Stimulated activated CD8-positive, alpha-beta memory T cell treated with anti-CD3 and anti-CD28 coated beads, Interleukin-4, amount 100 ng/mL, for 4 hours (primary cell): ENCODE results near the gene MIDN.

Source experiments
- DNase-seq, 2 donors: peaks; one replicate each; pipeline ENCODE4 v3.0.0-alpha.2; 2020; ENCODE audit warnings: low read depth in 2 of 2, low spot score in 1 of 2

MIDN gene

DNA sequence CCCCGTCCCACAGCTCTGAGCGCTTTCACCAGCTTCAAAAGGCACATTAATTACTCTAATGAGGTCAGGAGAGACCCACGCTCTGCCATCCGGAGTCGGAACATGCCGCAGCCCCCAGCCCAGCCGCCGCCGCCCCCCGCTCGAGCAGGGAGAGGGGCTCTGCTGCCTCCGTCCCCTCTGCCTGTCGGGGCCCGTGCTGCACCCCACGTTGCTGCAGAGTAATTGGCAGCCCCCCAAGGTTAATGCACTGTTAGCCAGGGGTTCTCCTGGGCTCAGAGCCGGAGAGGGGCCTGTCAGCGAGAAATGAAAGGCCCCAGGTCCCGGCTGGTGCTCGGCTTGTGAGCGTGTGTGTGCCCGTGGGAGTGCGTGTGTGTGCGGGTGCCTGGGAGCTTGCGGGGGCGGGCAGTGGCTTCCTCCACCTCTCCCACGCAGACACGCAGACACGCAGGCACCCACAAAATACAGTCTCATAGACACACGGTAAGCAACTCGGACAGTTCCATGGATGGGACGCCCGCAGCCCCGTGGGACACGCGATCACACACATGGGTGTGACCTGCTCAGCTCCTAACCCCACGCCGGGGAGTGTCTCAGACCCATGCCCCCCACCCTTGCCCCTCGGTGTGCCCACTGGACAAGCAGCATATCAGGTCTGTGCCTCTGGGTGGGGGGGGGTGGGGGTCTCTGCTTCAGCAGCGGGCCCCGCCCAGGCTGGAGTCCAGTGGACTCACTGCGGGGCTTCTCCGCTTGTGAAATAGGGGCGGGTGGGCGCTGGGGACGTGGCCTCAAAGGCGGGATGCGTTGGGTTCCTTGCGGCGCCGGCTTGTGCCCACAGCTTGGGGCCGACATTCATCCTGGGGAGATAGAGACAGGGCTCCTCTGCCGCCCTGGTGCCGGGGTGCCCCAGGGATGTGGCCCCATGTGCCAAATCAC lies 32.5 kb downstream of the MIDN start:
- DNase-seq: no peak

DNA sequence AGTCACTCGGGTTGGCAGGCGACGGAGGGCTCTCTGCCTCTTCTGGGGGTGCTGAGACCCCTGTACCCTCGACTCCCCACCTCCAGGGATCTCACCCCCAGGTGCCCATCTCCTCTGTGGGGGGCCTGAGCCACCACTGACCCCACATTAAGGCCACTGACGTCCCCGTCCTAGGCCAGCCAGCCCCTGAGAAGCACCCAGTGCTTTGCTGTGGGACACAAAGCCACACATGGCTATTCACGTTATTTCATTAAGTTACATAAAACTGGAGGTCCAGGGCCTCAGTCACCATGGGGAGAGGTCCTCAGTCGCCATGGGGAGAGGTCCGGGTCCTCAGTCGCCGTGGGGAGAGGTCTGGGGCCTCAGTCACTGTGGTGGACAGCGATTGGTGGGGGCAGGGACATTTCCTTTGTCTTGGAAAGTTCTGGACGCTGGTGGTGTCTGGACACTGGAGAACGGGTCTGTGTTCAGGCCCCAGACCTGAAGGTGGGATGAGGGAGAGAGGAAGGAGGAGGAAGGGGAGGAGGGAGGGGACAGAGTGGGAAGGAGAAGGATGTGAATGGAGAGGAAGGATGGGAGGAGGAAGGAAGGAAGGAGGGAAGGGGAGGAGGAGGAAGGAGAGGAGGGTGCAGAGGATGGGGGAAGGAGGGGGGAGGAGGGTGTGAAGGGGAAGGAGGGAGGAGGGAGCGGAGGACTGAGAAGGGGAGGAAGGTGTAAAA lies 33.3 kb downstream of the MIDN start:
- no peak for DNase-seq

DNA sequence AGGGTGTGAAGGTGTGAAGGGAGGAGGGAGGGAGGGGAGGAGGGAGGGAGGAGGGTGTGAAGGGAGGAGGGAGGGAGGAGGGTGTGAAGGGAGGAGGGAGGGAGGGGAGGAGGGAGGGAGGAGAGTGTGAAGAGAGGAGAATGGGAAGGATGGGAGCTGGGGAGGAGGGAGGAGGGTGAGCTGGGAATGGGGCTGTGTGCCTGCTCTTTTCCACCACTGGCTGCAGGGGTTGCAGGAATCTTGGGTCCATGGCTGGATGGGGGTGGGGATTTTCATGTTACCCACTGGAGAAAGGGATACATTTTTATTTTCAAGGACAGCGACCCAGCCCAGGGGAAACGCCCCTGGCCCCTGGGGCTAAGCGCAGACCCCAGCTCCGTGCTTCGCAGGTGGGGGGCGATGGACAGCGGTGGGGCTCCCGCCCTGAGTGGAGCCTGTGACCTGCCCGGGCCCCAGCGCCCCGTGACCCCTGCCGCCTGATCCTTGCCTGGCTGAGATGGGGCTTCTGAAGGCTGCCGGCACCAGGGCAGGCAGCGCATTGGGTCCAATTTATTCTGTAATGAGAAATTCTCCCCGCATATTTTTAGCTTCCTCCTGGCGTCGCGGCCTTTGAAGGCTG lies 34.3 kb downstream of the MIDN start:
- no peak for DNase-seq

DNA sequence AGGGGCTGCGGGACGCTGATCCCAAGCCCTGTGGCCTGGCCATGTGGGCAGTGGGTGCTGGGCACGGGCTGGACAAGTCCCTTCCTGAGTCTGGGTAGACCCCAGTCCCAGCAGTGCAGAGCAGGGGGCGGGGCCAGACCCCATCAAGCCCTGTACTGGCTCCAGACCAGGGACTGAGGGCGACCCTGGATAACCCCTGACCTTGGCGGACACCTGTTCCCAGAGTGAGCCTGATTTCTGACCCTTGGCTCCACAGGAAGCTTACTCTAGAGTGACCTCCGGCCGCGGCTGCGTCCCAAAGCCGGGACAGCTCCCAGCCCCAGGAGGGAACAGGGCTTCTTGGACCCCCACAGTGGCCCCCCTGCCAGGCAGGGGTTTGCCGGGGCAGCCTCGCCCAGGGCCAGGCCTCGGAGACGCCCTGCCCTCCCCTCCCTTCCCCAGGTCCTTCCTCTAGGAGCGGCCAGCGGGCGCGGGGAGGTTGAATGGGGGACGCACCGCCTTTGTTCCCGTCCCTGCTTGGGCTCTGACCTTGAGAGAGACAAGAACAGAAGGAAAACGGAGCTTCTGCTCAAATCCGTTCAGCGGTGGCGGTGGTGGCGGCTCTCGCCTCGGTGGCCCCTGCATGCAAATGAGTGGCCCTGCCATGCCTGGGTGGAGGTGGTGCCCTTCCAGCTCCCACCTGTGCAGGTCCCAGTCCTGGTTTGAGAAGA lies 35.0 kb downstream of the MIDN start:
- no peak for DNase-seq

DNA sequence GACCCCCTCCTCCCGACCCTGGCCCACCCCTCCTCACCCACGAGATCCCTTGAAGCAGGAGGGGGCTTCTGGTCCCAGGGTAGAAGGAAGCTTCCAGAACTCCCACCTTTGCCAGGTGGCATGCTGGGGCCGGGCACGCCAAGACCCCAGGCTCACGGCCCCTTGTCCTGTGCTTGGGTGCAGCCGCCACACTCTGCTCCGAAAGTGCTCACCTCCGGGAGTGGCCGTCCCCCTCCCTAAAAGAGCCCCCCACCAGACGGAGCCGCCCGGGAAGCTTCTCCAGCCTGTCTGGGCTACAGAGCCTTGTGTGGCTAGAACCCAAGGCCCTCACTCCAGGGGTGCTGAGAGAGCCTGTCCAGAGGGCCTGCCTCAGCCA lies 35.5 kb downstream of the MIDN start:
- no peak for DNase-seq

DNA sequence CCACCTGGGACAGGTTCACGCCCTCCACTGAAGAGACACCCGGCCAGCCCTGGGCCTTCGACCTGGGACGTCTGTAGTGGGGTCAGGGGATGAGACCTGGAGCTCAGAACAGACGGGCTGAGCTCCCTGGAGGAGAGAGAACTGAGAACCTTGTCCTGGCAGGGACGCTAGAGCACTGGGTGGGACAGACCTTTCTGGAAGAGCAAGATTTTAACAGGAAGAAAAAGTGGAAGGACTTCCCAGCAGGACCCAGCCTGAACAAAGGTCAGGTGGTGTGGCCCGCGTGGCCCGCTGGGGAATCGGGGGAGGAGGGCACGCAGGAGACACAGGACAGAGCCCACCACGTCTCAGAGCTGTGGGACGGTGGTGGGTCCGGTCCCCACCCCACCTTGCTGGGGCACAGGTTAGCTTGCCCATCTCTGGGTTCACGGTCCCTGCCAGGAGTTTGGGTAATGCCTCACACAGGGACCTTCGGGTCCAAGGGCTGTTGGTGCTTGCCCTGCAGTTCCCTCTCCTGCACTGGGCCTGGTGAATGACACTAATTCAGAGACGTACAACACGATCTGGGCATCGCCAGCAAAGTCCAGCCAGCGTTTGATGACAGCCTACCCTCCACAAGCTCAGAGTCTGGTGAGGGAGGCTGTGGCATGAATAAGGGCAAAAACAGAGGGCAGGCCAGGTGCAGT lies 36.1 kb downstream of the MIDN start:
- DNase-seq: no peak

DNA sequence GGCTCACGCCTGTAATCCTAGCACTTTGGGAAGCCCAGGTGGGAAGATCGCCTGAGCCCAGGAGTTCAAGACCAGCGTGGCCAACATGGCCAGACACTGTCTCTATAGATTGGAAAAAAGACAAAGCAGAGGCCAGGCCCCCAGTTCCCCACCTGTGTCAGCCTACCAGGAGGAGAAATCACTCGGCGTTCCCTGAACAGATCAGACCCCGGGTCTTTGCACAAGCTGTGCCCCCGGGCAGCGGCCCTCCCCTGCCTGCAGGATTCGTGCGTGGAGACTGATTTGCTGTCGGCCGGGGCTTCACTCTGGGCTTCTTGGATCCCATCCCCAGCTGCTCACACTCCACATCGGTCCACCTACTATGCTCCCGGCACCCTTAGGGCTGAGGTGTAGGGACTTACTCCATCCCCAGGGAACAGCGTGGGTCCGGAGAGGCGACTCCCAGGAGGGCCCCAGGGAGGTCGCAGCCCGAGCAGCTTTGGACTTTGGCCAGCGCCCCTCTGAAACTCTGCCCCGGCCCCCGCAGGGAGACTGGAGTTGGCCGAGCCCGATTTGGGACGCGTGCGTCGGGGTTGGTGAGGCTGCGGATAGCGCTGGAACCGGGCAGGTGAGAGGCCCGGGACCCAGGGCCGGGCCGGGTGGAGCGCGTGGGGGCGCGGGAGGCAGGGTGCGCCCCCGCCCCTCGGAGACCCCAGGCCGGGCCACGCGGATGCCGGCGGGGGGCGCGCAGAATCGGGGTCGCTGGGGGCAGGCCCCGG lies 36.8 kb downstream of the MIDN start:
- no peak for DNase-seq

DNA sequence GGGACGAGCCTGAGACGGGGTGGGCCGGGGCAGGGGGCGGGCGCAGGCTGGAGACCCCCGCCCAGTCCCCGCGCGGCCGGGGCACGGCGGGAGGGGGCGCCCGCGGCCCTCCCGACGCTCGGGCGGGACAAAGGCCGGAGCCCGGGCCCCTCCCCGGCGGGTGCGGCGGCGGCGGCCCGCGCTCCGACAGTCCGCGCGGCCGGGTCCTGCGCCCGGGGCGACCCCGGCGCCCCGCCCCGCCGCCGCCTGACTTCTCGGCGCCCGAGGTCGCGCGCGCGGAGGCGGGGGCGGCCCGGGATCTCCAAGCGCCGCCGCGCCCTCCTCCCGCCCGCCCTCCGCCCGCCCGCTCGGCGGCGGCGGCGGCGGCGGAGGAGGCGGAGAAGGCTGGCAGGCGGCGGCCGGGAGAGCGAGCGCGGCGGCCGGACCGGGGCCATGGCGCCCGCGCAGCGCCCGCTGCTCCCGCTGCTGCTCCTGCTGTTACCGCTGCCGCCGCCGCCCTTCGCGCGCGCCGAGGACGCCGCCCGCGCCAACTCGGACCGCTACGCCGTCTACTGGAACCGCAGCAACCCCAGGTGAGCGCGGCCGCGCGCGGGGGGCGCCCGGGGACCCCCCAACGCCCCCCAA lies 37.5 kb downstream of the MIDN start, which contains the start of gene EFNA2:
Gene EFNA2 (plus strand): TSS at position 137 of the 624 bp plus-strand sequence. CDS start 296 bp downstream, at position 433.
- no peak for DNase-seq

DNA sequence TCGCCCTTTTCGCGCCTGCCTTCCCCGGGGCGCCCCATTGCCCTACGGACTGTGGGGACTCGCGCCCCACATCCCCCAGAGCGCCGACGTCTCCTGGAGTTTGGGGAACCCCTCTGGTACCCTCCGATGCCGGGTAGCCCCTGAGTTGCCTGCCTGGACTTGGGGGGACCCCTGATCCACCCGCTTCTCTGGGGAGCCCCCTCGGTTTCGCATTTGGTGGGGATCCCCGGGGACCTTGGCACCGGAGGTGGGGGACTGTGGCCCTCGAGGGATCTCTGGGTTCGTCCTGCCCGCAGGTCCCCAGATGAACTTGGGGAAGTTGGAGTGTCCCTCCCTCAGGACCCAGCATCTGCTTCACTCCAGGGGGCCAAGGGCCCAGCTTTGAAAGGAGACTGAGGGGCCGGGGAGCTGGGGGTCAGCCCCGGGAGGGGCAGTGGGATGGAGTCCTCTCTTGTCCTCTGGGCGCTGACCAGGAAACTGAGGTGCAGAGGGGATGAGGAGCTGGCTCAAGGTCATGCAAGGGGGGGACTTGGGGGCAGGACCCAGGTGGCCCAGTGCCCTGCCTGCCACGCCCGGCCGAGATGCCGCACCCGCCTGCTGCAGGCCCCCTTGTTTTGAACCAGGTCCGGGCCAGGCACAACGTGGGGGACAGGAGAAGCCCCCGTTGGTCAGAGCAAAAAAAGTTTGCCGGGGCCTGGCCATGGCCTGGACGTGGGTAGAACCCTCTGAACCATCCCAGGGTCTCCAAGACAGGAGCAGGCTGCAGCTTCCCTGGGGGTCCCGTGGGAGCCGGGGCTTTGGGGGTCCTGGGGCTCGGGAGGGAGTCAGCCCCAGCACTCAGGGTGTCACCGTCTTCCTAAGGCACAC lies 38.3 kb downstream of the MIDN start:
- no peak for DNase-seq

DNA sequence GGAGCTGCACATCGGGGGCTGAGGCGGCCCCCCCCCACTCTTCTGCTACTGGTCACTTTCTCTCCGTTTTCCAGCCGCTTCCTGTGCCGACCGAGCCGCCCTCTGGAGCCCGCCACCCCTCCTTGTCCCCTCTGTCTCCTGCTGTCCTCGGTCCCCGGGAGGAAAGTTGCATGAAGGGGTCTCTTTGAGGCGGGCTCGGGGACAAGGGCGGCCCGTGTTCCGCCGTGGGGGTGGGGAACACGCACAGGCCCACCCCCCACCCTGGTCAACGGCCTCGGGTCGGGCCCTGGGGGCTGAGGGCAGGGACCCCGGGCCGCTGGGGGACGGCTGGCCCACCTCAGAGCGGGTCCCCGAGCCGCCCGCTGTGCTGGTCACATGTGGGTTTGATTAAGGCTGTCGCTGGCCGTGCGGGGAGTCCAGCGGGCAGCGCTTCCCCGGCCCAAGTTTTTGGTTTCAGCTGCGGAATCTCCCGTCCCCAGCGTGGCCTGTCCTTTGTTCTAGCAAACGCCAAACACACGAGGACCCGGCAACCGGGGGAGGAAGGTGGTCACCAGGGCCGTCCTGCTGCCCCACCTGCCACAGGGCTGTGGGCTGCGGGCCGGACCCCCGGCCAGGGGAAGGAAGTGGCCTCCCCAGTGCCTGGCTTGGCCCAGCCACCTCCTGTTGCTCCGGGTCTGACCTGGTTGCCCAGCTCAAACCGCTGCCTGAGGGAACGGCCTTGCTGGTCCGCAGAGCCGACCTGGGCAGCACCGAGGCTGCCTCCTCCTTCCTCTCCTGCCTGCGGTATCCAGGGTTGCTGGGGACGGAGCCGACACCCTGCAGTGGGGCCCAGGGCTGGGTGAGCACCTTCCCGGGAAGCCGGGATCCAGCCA lies 39.2 kb downstream of the MIDN start:
- DNase-seq: no peak

DNA sequence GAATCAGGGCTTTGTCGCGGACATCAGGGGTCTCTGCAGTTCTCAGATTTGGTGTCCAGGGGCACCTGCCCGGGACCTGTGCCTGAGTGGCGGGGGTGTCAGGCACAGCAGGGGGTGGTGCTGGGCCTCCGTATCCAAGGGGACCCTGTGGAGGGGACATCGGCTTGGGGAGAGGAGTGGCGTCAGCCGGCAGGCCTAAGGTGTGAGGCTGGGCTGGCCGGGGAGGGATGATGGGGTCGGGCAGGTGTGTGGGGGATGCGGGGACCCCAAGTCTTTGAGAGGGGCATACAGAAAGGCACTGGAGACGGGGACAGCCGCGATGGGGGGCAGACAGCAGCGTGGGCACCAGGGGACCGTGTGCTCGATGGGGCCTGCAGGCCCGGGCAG lies 39.8 kb downstream of the MIDN start:
- DNase-seq: no peak

DNA sequence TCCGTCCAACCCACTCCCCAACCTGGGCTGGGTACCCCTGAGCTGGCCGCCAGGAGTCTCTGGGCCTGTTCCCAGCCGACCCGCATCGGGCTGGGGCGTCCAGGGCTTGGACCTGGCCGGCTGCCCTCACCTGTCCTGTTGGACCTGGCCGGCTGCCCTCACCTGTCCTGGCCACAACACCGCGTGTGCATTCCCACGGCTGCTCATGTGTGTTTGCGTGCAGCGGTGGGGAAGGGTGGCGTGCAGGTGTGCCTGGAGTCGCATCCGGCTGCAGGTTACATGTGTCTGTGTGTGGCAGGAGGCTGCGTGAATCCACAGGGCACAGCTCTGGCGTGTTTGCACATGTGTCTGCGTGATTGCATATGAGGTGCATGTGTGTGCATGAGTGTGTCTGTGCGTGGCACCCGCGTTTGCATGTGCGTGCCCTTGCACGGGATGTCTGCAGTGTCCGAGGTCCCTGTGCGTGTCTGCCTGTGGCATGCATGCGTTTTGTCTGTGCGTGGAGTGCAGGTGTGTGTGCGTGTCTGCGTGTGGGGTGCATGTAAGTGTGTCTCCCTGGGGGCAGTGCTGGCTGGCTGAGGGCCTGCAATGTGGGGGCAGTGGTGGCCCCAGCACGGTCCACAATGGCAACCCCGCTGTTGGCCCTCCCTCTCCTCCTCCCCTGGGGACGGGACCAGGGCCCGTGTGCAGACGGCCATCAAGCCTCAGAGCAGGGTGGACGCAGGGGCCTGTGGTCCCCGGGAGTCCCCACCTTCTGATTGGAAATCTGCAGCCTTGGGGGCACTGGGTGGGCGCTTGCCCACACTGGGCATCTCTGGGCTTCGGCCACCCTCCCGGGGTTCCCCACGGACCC lies 40.7 kb downstream of the MIDN start:
- DNase-seq: no peak

DNA sequence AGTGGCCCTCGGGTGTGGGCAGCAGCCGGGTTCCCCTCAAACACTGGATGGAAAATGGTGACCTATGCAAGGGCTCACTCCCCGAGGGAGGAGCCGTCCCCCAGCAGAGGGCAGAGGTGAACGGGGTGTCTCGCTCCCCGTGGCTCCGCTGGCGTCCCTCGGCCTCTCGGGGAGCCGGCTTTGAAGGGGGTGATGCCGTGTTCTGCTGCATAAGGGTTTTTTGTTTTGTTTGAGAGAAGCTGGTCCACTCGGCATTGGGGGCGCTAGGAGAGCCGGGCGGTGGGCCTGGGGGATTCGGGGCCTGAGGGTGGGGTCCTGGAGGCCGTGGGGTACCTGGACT lies 41.3 kb downstream of the MIDN start:
- no peak for DNase-seq

DNA sequence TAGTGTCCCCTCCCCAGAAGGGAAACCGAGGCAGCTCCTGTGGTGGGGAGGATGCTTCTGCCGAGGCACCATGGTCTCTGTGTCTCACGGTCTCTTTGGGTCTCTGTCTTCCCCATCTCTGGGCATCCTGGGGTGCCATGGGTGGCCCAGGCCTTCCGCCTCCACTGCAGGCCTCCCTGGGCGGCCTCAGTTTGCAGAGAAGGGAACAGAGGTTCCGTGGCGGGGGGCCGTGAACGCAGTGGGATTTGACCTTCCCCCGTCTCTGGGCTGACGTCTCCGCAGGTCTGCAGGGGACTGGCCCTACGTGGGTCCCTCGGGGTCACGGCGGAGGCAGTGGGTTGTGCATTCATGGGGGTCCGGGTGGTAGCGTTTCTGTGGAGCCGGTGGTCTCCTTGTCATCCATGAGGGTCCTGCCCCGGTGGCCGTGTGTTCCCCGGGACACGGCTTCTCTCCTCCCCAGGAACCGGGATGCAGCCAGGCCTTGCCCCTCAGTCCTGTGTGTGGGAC lies 41.9 kb downstream of the MIDN start:
- no peak for DNase-seq

DNA sequence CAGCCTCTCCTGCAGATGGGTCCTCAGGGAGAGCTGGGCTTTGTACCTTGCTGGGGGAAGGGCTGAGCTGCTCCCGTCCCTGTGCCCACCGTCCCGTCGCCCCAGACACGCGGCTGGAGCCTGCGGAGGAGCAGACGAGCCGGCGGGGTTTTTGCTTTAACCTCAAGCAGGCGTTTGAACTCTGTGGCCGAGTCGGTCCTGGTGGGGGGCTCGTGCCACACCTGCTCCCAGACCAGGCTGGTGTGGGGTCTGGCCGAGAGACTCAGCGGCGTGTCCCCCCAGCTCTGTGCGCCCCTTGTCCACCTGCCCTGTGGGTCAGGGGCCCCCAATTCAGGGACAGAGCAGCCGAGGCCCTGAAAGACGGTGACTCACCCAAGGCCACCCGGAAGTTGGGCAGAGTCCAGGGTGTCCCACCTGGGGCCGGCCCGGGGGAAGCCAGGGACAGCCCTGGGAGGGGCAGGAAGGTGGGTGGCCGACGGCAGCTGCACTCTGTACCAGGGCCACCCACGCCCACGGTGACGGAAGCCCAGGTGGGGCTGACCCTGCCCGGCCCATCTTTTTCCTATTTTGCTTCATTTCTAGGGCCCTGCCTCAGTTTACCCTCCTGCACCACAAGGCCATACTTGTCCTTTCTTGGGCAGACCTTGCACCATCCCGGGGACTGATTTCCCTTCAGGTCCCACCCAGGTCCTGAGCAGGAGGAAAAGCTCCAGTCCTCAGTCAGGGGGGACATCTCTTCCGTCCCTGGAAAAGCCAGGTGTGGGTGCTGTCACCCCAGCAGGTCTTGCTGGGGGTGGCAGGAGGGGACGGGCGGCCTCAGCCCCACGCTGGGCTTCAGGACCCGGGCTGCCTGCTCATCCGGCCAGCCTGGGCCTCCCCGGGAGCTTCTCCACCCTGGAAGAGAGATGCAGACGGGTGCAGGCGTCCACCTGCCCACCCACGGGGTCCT lies 42.6 kb downstream of the MIDN start:
- DNase-seq: no peak
